Stimulated activated CD8-positive, alpha-beta memory T cell treated with anti-CD3 and anti-CD28 coated beads, Interleukin-7, amount 100 ng/mL, for 1 hour (primary cell): ENCODE results near the gene TVP23C.
"Not testable (repeated sequence)": the region's sequence is repeated elsewhere in the genome, so short reads cannot be mapped to it uniquely, and the experiment has no call there.

Experiments used
- DNase-seq, 2 donors: peaks; one replicate each; pipeline ENCODE4 v3.0.0-alpha.2; 2020; ENCODE audit warnings: low read depth in 2 of 2

TVP23C gene

GRCh38 chr17:15563375-15563857 is at the start of gene TVP23C:
Gene TVP23C (minus strand): TSS chr17:15563483. CDS start chr17:15563448, 35 bp downstream.
- DNase-seq, result peak; percentile 27 to 41

- DNase-seq, result not testable (repeated sequence)
Observed at GRCh38 chr17:15592960-15593359, 29.7 kb upstream of the TVP23C start.

- DNase-seq, result not testable (repeated sequence)
Observed at GRCh38 chr17:15591986-15592385, 28.7 kb upstream of the TVP23C start.

- not testable (repeated sequence) for DNase-seq
Observed at GRCh38 chr17:15590844-15591243, 27.6 kb upstream of the TVP23C start.

GRCh38 chr17:15589544-15590536 is 26.6 kb upstream of the TVP23C start:
- not testable (repeated sequence) for DNase-seq

GRCh38 chr17:15588017-15588416 is 24.7 kb upstream of the TVP23C start:
- not testable (repeated sequence) for DNase-seq

- not testable (repeated sequence) for DNase-seq
Observed at GRCh38 chr17:15583313-15583712, 20.0 kb upstream of the TVP23C start.

GRCh38 chr17:15581462-15581861 is 18.2 kb upstream of the TVP23C start:
- DNase-seq, result not testable (repeated sequence)

GRCh38 chr17:15576848-15577247 is 13.6 kb upstream of the TVP23C start:
- not testable (repeated sequence) for DNase-seq

- DNase-seq, result not testable (repeated sequence)
Observed at GRCh38 chr17:15574660-15575059, 11.4 kb upstream of the TVP23C start.

- not testable (repeated sequence) for DNase-seq
Observed at GRCh38 chr17:15573870-15574269, 10.6 kb upstream of the TVP23C start.

- not testable (repeated sequence) for DNase-seq
Observed at GRCh38 chr17:15562613-15563374, 489 bp downstream of the TVP23C start.

GRCh38 chr17:15561439-15561838 is 1.8 kb downstream of the TVP23C start:
- not testable (repeated sequence) for DNase-seq

GRCh38 chr17:15558403-15559105 is 4.7 kb downstream of the TVP23C start:
- DNase-seq, result not testable (repeated sequence)

- not testable (repeated sequence) for DNase-seq
Observed at GRCh38 chr17:15557334-15557832, 5.9 kb downstream of the TVP23C start.

- not testable (repeated sequence) for DNase-seq
Observed at GRCh38 chr17:15552932-15553331, 10.4 kb downstream of the TVP23C start.

- DNase-seq, result not testable (repeated sequence)
Observed at GRCh38 chr17:15549552-15549951, 13.7 kb downstream of the TVP23C start.

GRCh38 chr17:15546604-15547003 is 16.7 kb downstream of the TVP23C start:
- DNase-seq, result not testable (repeated sequence)

- DNase-seq, result not testable (repeated sequence)
Observed at GRCh38 chr17:15540371-15541219, 22.7 kb downstream of the TVP23C start.

GRCh38 chr17:15533122-15533521 is 30.2 kb downstream of the TVP23C start:
- DNase-seq, result not testable (repeated sequence)
